Ovary (tissue), 3 donors: Measurements from ENCODE around the gene PKP3.

Source experiments
- EP300 ChIP-seq: sonication (generic); formaldehyde crosslinking; IDR thresholded peaks from one replicate; pipeline ENCODE4 v1.6.1; 2017; ENCODE audit warnings: antibody characterized with exemption
- TF ChIP-seq, protein P1 (sequence below), 3 donors: fragments of 450-650 bp in 2 of 3; fragments of 200-600 bp in 1 of 3; IDR thresholded peaks; one replicate each; pipeline versions ENCODE4 v1.5.1 to v1.8.0; 2016 to 2022; ENCODE audit warnings: antibody characterized with exemption in 3 of 3, mild to moderate bottlenecking in 1 of 3
- donor health status: DM: no; HTN: no; CAD: no.

DNA sequence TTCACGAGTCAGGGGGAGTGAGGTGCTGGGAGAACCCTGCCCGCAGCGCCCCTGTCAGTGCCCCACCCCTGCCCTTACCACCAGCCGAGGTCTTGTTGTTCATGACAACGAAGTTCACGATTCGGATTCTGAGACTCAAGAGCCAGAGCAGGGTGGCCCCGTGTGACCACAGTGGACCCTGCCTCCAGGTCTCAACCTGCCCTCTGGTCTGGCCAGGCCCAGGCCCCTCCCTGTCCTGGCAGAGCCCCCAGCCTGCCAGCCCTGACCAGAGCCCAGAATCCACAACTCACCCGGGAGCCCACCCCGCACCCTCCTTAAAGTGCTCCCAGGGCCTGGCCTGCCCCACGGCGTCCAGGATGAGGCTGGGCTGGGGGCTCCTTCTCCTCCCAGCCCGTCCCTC lies 37.9 kb downstream of the PKP3 start:
- TF ChIP-seq, protein P1, sequence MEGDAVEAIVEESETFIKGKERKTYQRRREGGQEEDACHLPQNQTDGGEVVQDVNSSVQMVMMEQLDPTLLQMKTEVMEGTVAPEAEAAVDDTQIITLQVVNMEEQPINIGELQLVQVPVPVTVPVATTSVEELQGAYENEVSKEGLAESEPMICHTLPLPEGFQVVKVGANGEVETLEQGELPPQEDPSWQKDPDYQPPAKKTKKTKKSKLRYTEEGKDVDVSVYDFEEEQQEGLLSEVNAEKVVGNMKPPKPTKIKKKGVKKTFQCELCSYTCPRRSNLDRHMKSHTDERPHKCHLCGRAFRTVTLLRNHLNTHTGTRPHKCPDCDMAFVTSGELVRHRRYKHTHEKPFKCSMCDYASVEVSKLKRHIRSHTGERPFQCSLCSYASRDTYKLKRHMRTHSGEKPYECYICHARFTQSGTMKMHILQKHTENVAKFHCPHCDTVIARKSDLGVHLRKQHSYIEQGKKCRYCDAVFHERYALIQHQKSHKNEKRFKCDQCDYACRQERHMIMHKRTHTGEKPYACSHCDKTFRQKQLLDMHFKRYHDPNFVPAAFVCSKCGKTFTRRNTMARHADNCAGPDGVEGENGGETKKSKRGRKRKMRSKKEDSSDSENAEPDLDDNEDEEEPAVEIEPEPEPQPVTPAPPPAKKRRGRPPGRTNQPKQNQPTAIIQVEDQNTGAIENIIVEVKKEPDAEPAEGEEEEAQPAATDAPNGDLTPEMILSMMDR (IDR thresholded peaks at IDR 0.05) = no peak
- TF ChIP-seq EP300 = no peak
